B cell (primary cell): Measurements from ENCODE around the gene PITPNM2. TPM values are rescaled to one million over a fixed set of nuclear protein-coding genes. Genes with fewer than 3 reads are reported as not detected.

Experiments used
- ATAC-seq: fragments of 200-7000 bp; cut with Tn5 transposase; one replicate; pipeline ENCODE4 v1.10.0; 2021; ENCODE audit warnings: low read depth, mild to moderate bottlenecking, moderate number of reproducible peaks, moderate library complexity
- CTCF ChIA-PET: fragments of 350-600 bp; sonication (Branson Sonifier 250); formaldehyde crosslinking; loops from one replicate; lab custom pipeline; 2021; ENCODE audit warnings: antibody characterized with exemption, inconsistent platforms; lab: Charles Lee
- POLR2A ChIA-PET: fragments of 350-600 bp; sonication (Branson Sonifier 250); formaldehyde crosslinking; loops from one replicate; lab custom pipeline; 2021; ENCODE audit warnings: antibody characterized with exemption; lab: Charles Lee
- DNase-seq: peaks from one replicate; pipeline ENCODE4 v3.0.0; 2013
- H2AFZ ChIP-seq: 2 replicates; pipeline ENCODE4 v1.6.1; 2012; ENCODE audit warnings: mild to moderate bottlenecking, low read depth, low read length; ENCODE audit not compliant: insufficient read depth, poor library complexity, severe bottlenecking
- H3K27ac ChIP-seq, 2 donors: 1 replicate in 1 of 2; 2 replicates in 1 of 2; pipeline ENCODE4 v1.5.1; 2012 to 2013; ENCODE audit warnings: low read length in 2 of 2, mild to moderate bottlenecking in 2 of 2, moderate library complexity in 1 of 2
- H3K27me3 ChIP-seq, 4 experiments: fragments of 200-600 bp in 1 of 4; sonication (generic) in 1 of 4; replicated peaks in 1 of 4; 1 replicate in 2 of 4; 2 replicates in 2 of 4; pipeline versions ENCODE4 v1.6.1 to v1.7.0; 2013 to 2016; ENCODE audit warnings: low read length in 3 of 4, mild to moderate bottlenecking in 2 of 4, mixed read lengths in 1 of 4, moderate library complexity in 1 of 4; ENCODE audit not compliant: insufficient read depth in 4 of 4, control insufficient read depth in 3 of 4; ENCODE audit errors: control extremely low read depth in 1 of 4
- H3K36me3 ChIP-seq, 2 experiments: replicated peaks in 1 of 2; 1 replicate in 1 of 2; 2 replicates in 1 of 2; pipeline versions ENCODE4 v1.6.1 to v1.7.1; 2013; ENCODE audit warnings: low read length in 1 of 2; ENCODE audit not compliant: insufficient read depth in 2 of 2, control insufficient read depth in 1 of 2; ENCODE audit errors: control extremely low read depth in 1 of 2, extremely low read depth in 1 of 2
- H3K4me1 ChIP-seq, 2 donors: fragments of 200-600 bp in 1 of 2; sonication (generic) in 1 of 2; 1 replicate in 1 of 2; 2 replicates in 1 of 2; pipeline versions ENCODE4 v1.5.1 to v1.6.1; 2013 to 2017; ENCODE audit warnings: low read length in 2 of 2; ENCODE audit not compliant: control insufficient read depth in 2 of 2, insufficient read depth in 2 of 2
- H3K4me2 ChIP-seq: replicated peaks from 2 replicates; pipeline ENCODE3; 2012; ENCODE audit warnings: mild to moderate bottlenecking, low read depth, low read length; ENCODE audit not compliant: poor library complexity, severe bottlenecking
- H3K4me3 ChIP-seq, 5 experiments: fragments of 200-600 bp in 1 of 5; sonication (generic) in 1 of 5; 1 replicate in 3 of 5; 2 replicates in 2 of 5; pipeline versions ENCODE4 v1.5.1 to v1.7.0; 2011 to 2016; ENCODE audit warnings: low read length in 4 of 5, mild to moderate bottlenecking in 4 of 5, low read depth in 2 of 5, control low read depth in 1 of 5, moderate library complexity in 1 of 5; ENCODE audit not compliant: insufficient read depth in 1 of 5; ENCODE audit errors: control extremely low read depth in 1 of 5, extremely low read depth in 1 of 5
- H3K79me2 ChIP-seq: fragments of 200-600 bp; sonication (generic); one replicate; pipeline ENCODE4 v1.6.0; 2016; ENCODE audit warnings: low read length; ENCODE audit not compliant: control insufficient read depth, insufficient read depth
- H3K9ac ChIP-seq: fragments of 200-600 bp; sonication (generic); 2 replicates; pipeline ENCODE4 v1.6.1; 2017; ENCODE audit warnings: mild to moderate bottlenecking, low read length, moderate library complexity
- H3K9me3 ChIP-seq, 3 donors: one replicate each; pipeline versions ENCODE4 v1.6.1 to v1.7.1; 2013; ENCODE audit warnings: low read length in 2 of 3; ENCODE audit not compliant: control insufficient read depth in 2 of 3, insufficient read depth in 1 of 3; ENCODE audit errors: control extremely low read depth in 1 of 3
- H4K20me1 ChIP-seq: 2 replicates; pipeline ENCODE4 v1.6.0; 2012; ENCODE audit warnings: mild to moderate bottlenecking, low read length; ENCODE audit not compliant: insufficient read depth, control insufficient read depth, poor library complexity, severe bottlenecking
- H3K27ac Mint-ChIP-seq: one replicate; pipeline ENCODE4 v1.8.0; 2021; ENCODE audit warnings: mixed read lengths
- H3K27me3 Mint-ChIP-seq: one replicate; pipeline ENCODE4 v1.8.0; 2021; ENCODE audit warnings: mixed read lengths
- H3K4me1 Mint-ChIP-seq: one replicate; pipeline ENCODE4 v1.8.0; 2021; ENCODE audit warnings: mixed read lengths
- H3K4me3 Mint-ChIP-seq: one replicate; pipeline ENCODE4 v1.8.0; 2021; ENCODE audit warnings: mixed read lengths
- H3K9me3 Mint-ChIP-seq: one replicate; pipeline ENCODE4 v1.8.0; 2022; ENCODE audit warnings: mixed read lengths; ENCODE audit not compliant: insufficient read depth
- EZH2 ChIP-seq: IDR thresholded peaks from 2 replicates; pipeline ENCODE4 v1.6.1; 2012; ENCODE audit warnings: borderline replicate concordance, low read depth, mild to moderate bottlenecking, moderate library complexity, low read length; ENCODE audit not compliant: insufficient read depth, poor library complexity, severe bottlenecking
- WGBS: methylation state at CpG from one replicate; pipeline ENCODE4 v1.1.5; 2013; ENCODE audit warnings: missing lambda C conversion rate; ENCODE audit not compliant: insufficient coverage; 5-methylcytosine and 5-hydroxymethylcytosine counted together
- intact Hi-C: fragments of 100-400 bp; cut with micrococcal nuclease; formaldehyde crosslinking; loops from one replicate; pipeline ENCODE4 v1.10.0; 2022
- polyA plus RNA-seq: library from polyadenylated mRNA; depleted of rRNA; stranded (reverse); fragments of >200 nt; gene quantifications from 2 replicates; pipeline ENCODE4 v1.2.3, GENCODE V29; 2012
- total RNA-seq, 2 donors: library from RNA; stranded (reverse); fragments of 120-200 nt in 1 of 2; gene quantifications; 1 replicate in 1 of 2; 2 replicates in 1 of 2; pipeline versions ENCODE4 v1.2.3 to v1.2.4, GENCODE V29; 2013 to 2022
- TF ChIP-seq, protein P1 (sequence below): fragments of 200-600 bp; IDR thresholded peaks from one replicate; pipeline ENCODE4 v1.8.0; 2022; ENCODE audit warnings: antibody characterized with exemption, mild to moderate bottlenecking

PITPNM2 gene
- total and polyA plus RNA-seq, 2 donors (not counting 1 experiment from before 2014, with no cell fraction given) = 9.6 to 28.6 TPM

DNA sequence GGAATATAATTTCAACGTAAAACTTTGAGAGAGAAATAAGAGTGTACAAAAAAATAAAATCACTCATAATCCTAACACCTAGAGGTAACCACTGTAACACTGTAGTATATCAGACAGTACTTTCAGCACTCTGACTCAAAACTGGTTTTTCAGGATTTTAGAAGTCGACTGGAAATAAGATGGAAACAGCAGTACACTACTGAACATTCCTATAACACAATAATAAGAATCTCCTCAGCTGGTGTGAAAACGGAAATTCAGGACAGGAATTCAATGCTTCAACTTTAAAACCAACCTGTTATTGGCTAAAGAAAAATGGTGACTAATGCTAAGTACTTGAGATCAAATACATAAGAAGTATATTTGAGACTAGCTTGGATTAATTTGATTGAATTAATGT, 12.3 kb upstream of the PITPNM2 start:
- H3K27me3 ChIP-seq = no peaks in the 10 kb centered on the region
- no peak overlapping the region for H3K9ac ChIP-seq
- no peak overlapping the region for H3K4me2 ChIP-seq
- no peaks in the 10 kb centered on the region for H3K79me2 ChIP-seq
- H3K4me1 ChIP-seq = no peaks in the 10 kb centered on the region
- DNase-seq (no peak), ATAC-seq (no peak)
- no peaks in the 10 kb centered on the region for H3K9me3 ChIP-seq
- no CpG with 5 or more reads among the region's 3 CpGs for WGBS
- H4K20me1 ChIP-seq = no peaks in the 10 kb centered on the region
- no peak overlapping the region for H2AFZ ChIP-seq
- TF ChIP-seq, protein P1, sequence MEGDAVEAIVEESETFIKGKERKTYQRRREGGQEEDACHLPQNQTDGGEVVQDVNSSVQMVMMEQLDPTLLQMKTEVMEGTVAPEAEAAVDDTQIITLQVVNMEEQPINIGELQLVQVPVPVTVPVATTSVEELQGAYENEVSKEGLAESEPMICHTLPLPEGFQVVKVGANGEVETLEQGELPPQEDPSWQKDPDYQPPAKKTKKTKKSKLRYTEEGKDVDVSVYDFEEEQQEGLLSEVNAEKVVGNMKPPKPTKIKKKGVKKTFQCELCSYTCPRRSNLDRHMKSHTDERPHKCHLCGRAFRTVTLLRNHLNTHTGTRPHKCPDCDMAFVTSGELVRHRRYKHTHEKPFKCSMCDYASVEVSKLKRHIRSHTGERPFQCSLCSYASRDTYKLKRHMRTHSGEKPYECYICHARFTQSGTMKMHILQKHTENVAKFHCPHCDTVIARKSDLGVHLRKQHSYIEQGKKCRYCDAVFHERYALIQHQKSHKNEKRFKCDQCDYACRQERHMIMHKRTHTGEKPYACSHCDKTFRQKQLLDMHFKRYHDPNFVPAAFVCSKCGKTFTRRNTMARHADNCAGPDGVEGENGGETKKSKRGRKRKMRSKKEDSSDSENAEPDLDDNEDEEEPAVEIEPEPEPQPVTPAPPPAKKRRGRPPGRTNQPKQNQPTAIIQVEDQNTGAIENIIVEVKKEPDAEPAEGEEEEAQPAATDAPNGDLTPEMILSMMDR = no peak
- no peaks in the 10 kb centered on the region for H3K9me3 Mint-ChIP-seq
- no peak overlapping the region for H3K4me3 ChIP-seq
- ChIA-PET POLR2A (interaction anchor here (0.6 kb wide), 1 partner anchor 1795 kb away, joined by 3 read pairs; no protein-coding TSS in a partner anchor), CTCF (interaction anchor here (1.8 kb wide), 1 partner anchor 120 kb away, joined by 4 read pairs; no protein-coding TSS in a partner anchor)
- H3K4me1 Mint-ChIP-seq = peaks cover 2% of the 10 kb centered on the region
- H3K36me3 ChIP-seq = peaks cover 4 to 33% of the 10 kb centered on the region in 2 experiments
- H3K27ac ChIP-seq = no peak overlapping the region
- H3K27me3 Mint-ChIP-seq = no peaks in the 10 kb centered on the region
- H3K27ac Mint-ChIP-seq = no peak overlapping the region
- no peak overlapping the region for H3K4me3 Mint-ChIP-seq
- intact Hi-C loops = no loop called here

DNA sequence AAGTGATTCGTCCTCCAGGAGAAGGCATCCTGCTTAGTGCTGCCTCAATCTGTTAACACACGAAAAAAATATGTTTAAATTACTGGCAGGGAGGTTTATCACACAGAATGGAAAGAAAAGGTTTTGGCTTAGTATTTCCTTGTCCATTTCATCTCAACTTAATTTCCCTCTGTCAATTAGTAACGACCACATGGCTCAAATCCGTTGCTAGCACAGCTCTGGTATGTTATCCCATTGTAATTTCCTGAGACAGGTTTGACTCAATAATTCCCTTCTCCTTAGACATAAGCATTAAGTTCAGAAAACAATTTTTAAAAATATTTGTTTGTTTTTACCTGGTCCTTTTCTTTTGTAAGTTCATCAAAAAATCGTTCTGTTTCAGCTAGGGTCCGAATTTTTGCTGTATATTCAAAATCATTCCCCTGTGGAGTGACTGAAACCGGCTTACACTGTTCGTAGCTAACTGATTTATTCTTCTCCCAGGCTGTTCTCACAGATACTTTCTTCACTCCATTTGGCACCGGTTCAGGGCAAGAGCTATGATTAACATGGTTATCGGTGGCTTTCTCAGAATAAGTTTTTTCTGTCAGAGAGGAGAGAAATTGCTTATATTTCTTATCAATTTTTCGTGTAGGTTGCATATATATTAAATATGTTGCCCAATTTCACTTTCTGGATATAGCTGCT, 10.1 kb upstream of the PITPNM2 start:
- no peaks in the 10 kb centered on the region for H3K9me3 ChIP-seq
- H3K9ac ChIP-seq = no peak overlapping the region
- H3K27ac Mint-ChIP-seq = no peak overlapping the region
- peaks cover 4 to 33% of the 10 kb centered on the region in 2 experiments for H3K36me3 ChIP-seq
- H3K9me3 Mint-ChIP-seq = no peaks in the 10 kb centered on the region
- no peak overlapping the region for H3K27ac ChIP-seq
- POLR2A ChIA-PET = no interaction called here
- no peaks in the 10 kb centered on the region for H3K4me1 ChIP-seq
- TF ChIP-seq EZH2 = no peak
- TF ChIP-seq, protein P1 = no peak
- WGBS = no CpG with 5 or more reads among the region's 11 CpGs
- H4K20me1 ChIP-seq = no peaks in the 10 kb centered on the region
- no peak overlapping the region for H3K4me2 ChIP-seq
- H3K27me3 ChIP-seq = no peaks in the 10 kb centered on the region
- intact Hi-C loops = no loop called here
- CTCF ChIA-PET = interaction anchor here (0.9 to 1.6 kb wide), 2 partner anchors 77 to 118 kb away, joined by 3 to 6 read pairs; no protein-coding TSS in a partner anchor
- peaks cover 2% of the 10 kb centered on the region for H3K4me1 Mint-ChIP-seq
- no peaks in the 10 kb centered on the region for H3K79me2 ChIP-seq
- no peak overlapping the region for H2AFZ ChIP-seq
- no peak for DNase-seq
- H3K27me3 Mint-ChIP-seq = no peaks in the 10 kb centered on the region
- no peak for ATAC-seq
- H3K4me3 Mint-ChIP-seq = no peak overlapping the region
- H3K4me3 ChIP-seq = no peak overlapping the region
